ENCODE results near the gene ADAMTS5.

DNA sequence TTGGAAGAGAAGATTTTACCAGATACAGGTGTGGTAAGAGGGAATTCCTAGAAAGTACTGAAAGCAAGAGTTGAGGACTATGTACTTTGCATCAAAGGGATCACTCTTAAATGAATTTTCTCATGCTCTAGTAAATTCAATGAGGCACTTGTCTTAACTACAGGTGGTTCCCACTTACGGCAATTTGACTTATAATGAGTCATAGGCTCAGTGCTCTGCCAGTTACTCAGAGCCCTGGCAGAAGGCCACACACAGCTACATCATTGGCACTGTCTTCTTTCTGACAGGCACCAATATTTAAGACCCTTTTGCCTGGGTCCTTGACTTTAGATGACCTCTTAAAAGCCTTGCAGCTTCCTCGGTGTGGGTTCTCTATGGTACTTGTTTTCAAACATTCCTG is 15.9 kb upstream of the ADAMTS5 start:
- TF ChIP-seq EZH2 (IDR thresholded peaks at IDR 0.05; ENCODE audit: borderline replicate concordance, insufficient read depth, low read length, poor library complexity, severe bottlenecking) (no peak), CTCF (IDR thresholded peaks at IDR 0.05; ENCODE audit: poor library complexity, severe bottlenecking) (no peak)

Measured in neural cell (in vitro differentiated cells).